HG03025 (cell line): ENCODE results near the gene DMBX1.

Experiments used
- ATAC-seq: cut with Tn5 transposase; IDR thresholded peaks from one replicate; pipeline ENCODE4 v1.9.1; 2021; ENCODE audit warnings: mild to moderate bottlenecking, moderate library complexity; ENCODE audit not compliant: unreplicated experiment, low FRiP score

The DMBX1 gene

GRCh38 chr1:46497020-46497419 is 7.4 kb downstream of the DMBX1 start:
- ATAC-seq = no peak

- no peak for ATAC-seq
Measured at GRCh38 chr1:46497665-46498064, 8.0 kb downstream of the DMBX1 start.

GRCh38 chr1:46501528-46501927 is 11.9 kb downstream of the DMBX1 start:
- ATAC-seq = no peak

GRCh38 chr1:46503421-46503820 is 13.8 kb downstream of the DMBX1 start:
- ATAC-seq = no peak

- no peak for ATAC-seq
Measured at GRCh38 chr1:46506470-46507219, 17.0 kb downstream of the DMBX1 start.

- no peak for ATAC-seq
Measured at GRCh38 chr1:46508757-46509156, 19.1 kb downstream of the DMBX1 start.

- no peak for ATAC-seq
Measured at GRCh38 chr1:46510341-46510997, 20.8 kb downstream of the DMBX1 start.

GRCh38 chr1:46510998-46511365 is 21.3 kb downstream of the DMBX1 start:
- ATAC-seq = no peak

- no peak for ATAC-seq
Measured at GRCh38 chr1:46512135-46512791, 22.6 kb downstream of the DMBX1 start.

- no peak for ATAC-seq
Measured at GRCh38 chr1:46512792-46513190, 23.2 kb downstream of the DMBX1 start.

GRCh38 chr1:46513536-46513935 is 23.9 kb downstream of the DMBX1 start:
- no peak for ATAC-seq

GRCh38 chr1:46515576-46515975 is 25.9 kb downstream of the DMBX1 start:
- ATAC-seq = no peak

GRCh38 chr1:46516200-46516950 is 26.7 kb downstream of the DMBX1 start:
- no peak for ATAC-seq

- ATAC-seq = no peak
Measured at GRCh38 chr1:46517010-46517600, 27.5 kb downstream of the DMBX1 start.

GRCh38 chr1:46517932-46518498 is 28.4 kb downstream of the DMBX1 start:
- no peak for ATAC-seq

- ATAC-seq = no peak
Measured at GRCh38 chr1:46519209-46519608, 29.6 kb downstream of the DMBX1 start.

- no peak for ATAC-seq
Measured at GRCh38 chr1:46520063-46520911, 30.7 kb downstream of the DMBX1 start.

GRCh38 chr1:46521414-46521813 is 31.8 kb downstream of the DMBX1 start:
- no peak for ATAC-seq

- no peak for ATAC-seq
Measured at GRCh38 chr1:46522184-46522968, 32.7 kb downstream of the DMBX1 start.
